Activated T-cell treated with anti-CD3 and anti-CD28 coated beads for 48 hours (primary cell): Measurements from ENCODE around the gene TRIM59.
A peak's percentile ranks its signal among the peaks of the same experiment; 100 is the strongest.

Experiments
- DNase-seq: peaks from one replicate; pipeline ENCODE4 v3.0.0-alpha.2; 2020; ENCODE audit warnings: low read depth

TRIM59 gene

GRCh38 chr3:160402221-160403027 lies 47.2 kb downstream of the TRIM59 start:
- no peak for DNase-seq

- no peak for DNase-seq
Measured at GRCh38 chr3:160401291-160402095, 48.1 kb downstream of the TRIM59 start.

- peak; percentile 7 for DNase-seq
Measured at GRCh38 chr3:160400702-160401150, 48.9 kb downstream of the TRIM59 start.

GRCh38 chr3:160400030-160400701 lies 49.4 kb downstream of the TRIM59 start:
- DNase-seq, result peak; percentile 25

GRCh38 chr3:160399125-160400029 lies 50.2 kb downstream of the TRIM59 start, which contains the start of the genes IFT80 and SMC4:
TSS of gene IFT80 (minus strand) at chr3:160399225. CDS start at chr3:160384600, 14,625 bp downstream.
TSS of gene SMC4 (plus strand) at chr3:160399650. CDS start at chr3:160400827, 1,177 bp downstream.
- peak; percentile 91 for DNase-seq

GRCh38 chr3:160398820-160399124 lies 50.8 kb downstream of the TRIM59 start:
- no peak for DNase-seq

- no peak for DNase-seq
Measured at GRCh38 chr3:160395297-160395696, 54.3 kb downstream of the TRIM59 start.

- DNase-seq, result no peak
Measured at GRCh38 chr3:160394009-160394392, 55.6 kb downstream of the TRIM59 start.

- no peak for DNase-seq
Measured at GRCh38 chr3:160393346-160394008, 56.1 kb downstream of the TRIM59 start.

- no peak for DNase-seq
Measured at GRCh38 chr3:160392798-160393197, 56.8 kb downstream of the TRIM59 start.

GRCh38 chr3:160390565-160391138 lies 58.9 kb downstream of the TRIM59 start:
- DNase-seq, result no peak
